Cardiac fibroblast (primary cell): Measurements from ENCODE around the gene HIPK3.

Source experiments
- DNase-seq, 2 donors: peaks; one replicate each; pipeline versions ENCODE4 v3.0.0 to v3.0.0-alpha.2; 2010; ENCODE audit warnings: low read depth in 2 of 2
- H3K4me3 ChIP-seq, 2 donors: replicated peaks in 1 of 2; 1 replicate in 1 of 2; 2 replicates in 1 of 2; pipeline ENCODE4 v1.5.1; 2011; ENCODE audit warnings: low read depth in 2 of 2, low read length in 2 of 2, mild to moderate bottlenecking in 2 of 2, moderate library complexity in 1 of 2
- CTCF ChIP-seq: IDR thresholded peaks from one replicate; pipeline ENCODE4 v1.5.1; 2011; ENCODE audit warnings: low read depth, mild to moderate bottlenecking, low read length, inconsistent platforms

Gene HIPK3

DNA sequence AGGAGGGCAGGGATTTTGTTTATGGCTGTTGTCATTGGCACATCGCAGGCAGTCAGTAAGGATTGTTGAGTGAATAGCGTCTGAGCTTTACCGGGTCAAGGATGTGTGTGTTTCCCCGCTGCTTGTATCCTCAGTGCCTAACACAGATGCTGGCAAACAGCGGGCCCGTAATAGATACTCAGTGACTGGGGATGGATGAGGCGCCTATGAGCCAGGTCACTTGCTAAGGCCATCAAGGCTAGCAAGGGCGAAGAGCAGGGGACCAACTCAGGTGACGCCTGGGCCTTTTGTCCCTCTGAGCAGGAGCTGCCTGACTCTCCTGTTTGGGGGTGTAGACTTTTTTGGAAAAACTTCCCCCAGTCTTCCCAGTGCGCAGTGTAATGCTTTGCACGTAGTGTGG, 118.1 kb downstream of the HIPK3 start:
- TF ChIP-seq CTCF: no peak
- peak overlapping the region; percentile 65 to 66 for H3K4me3 ChIP-seq
- no peak for DNase-seq

GRCh38 chr11:33375688-33376311, 118.6 kb downstream of the HIPK3 start, which contains the start of gene KIAA1549L:
KIAA1549L (plus strand) TSS chr11:33376108.
- H3K4me3 ChIP-seq: peak within 1 kb of the TSS; percentile 65 to 66
- no peak for TF ChIP-seq CTCF
- peak; percentile 41 to 45 for DNase-seq

DNA sequence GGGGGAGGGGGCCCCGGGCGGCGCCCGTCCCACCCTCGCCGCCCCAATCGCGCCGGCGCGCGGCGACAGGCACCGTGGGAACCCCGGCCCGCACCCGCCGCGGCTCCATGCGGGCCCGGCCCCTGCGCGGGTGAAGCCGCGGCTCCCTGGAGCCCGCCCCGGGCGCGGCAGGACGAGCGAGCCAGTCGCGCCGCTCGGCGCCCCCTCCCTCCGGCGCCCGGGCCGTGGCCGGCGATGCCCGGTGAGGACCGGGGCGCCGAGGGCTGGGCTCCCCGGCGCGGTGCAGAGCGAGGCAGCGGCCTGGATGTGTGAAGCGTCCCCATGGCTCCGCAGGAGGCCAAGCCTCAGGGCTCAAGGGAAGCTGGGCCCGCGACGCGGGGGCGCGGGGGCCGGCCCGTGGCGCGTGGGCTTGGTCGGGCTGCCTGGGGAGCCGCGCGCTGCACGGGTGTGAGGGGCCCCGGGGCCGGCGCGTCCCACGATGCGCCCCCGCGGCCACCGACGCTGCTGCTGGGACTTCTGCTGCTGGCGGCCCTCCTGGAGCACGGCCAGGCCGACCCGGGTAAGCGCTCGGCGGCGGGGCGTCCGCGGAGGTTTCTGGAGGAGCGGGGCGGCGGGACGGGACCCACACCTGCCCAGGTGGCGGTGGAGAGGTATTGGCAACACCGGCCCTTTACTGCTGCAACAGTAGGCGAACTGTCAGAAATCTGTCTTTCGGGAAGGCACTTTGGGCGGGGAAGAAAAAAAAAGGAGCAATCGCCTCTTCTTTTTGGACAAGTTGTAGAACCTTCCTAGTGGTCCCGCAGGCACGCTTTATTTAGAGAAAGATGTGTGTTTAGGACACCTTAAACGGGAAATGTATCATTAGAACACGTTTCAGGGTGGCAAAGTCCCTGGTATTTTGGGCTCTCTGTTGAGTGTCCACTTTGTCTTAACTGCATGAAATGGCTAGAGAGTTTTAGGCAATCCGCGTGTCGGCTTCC, 119.4 kb downstream of the HIPK3 start:
- TF ChIP-seq CTCF: no peak
- DNase-seq: peak in 1 of 2 donors; percentile 36
- H3K4me3 ChIP-seq: peak overlapping the region; percentile 65 to 66

DNA sequence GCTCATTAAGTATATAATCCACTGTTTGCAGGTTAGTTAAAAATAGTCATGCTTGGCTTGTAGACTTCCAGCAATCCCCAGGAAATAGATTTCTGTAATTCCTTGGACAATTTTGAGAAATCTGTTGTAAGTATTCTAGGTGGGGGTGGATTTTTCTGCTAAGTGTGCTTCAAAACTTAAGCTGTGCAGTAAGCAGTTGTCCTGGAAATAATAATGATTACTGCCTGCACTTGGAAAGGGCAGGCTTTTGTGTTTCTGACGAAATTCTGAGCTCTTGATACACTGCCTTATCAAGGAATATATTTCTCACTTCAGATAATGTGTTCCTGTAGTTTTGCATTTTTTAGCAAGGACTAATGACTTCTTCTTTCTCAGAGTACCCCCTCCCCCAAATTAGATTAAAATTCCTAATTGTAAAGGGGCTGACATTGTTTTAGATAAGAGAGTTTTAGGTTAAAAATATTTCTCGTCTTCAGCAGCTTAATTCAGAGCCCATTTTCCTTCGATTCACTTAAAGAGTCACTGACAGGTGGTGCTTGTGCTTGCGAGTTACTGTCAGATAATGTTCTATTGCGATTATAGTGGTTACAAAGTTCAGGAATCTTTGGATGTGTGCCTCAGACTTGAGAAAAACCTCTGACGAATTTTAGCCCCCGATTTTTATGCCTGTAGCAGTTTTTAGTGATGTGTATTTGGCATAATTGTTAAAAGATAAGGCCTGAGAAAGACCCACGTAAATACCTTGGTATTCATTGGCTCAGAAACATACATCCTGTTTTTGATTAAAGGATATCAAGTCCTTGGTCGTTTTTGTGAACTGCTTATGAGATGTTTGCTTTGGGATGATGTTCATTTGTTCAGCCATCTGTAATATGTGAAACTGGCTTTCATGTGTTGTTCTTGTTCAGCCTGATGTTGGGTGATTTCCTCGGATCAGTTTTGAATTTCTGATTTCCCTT, 120.5 kb downstream of the HIPK3 start:
- TF ChIP-seq CTCF: no peak
- peak overlapping the region; percentile 54 to 66 for H3K4me3 ChIP-seq
- peak in 1 of 2 donors; percentile 72 for DNase-seq

- H3K4me3 ChIP-seq: no peak overlapping the region
- TF ChIP-seq CTCF: no peak
- no peak for DNase-seq
Measured at GRCh38 chr11:33379947-33380346, 122.8 kb downstream of the HIPK3 start.

DNA sequence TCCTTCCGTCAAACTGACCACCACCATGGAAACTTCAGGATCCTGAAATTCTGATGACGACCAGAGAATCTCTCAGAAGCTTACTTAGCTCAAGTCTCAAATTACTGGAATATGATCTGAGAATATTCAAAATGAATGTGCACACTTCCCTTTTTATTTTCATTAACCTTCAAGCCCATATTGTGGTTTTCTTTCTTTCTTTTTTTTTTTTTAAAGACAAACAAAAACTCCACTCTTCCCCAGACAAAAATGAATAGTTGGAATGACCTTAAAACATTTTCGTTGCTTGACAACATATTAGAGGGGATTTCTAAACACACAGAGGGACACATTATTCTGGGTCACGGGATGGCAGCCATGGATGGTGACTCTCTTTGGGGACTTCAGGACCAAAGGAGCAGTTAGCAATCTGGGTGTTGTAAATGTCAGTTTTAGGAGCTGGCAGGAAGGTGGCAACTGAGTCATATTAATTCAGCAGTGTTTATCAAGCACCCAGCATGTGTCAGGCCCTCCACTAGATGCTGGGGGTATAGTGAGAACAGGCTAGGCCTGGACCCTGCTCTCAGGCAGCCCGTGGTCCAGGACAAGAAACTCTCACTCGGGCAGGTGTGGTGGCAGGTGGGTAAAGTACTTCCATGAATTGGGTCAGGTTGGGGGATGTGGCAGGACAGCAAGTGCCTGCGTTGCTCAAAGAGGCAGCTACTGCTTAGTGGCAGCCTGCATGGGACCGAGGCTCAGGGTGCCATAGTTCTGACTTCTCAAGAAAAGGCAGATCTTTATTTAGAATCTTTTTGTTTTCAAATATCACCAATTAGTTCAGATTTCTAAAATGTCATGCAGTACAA, 126.1 kb downstream of the HIPK3 start:
- no peak for DNase-seq
- H3K4me3 ChIP-seq: no peak overlapping the region
- TF ChIP-seq CTCF: no peak
